Measurements from ENCODE around the gene GPC6.

The GPC6 gene

DNA sequence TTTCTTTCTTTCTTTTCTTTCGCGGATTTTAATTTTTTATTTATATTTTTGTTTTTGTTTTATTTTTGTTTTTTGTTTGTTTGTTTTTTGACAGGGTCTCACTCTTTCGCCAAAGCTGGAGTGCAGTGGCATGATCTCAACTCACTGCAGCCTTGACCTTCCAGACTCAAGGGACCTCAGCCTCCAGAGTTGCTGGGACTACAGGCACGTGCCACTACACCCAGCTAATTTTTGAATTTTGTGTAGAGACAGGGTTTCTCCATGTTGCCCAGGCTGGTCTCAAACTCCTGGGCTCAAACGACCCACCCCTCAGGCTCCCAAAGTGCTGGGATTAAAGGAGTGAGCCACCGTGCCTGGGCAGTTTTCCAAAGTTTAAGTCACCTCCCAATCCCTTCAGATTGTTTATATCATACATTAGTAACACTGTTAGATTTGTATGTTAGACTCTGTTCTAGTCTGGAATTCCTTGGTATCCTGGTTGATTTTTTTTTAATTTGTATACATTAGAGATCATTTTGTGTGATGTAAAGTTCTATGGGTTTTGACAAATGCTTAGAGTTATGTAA is 655.6 kb downstream of the GPC6 start:
- H3K4me3 ChIP-seq (ENCODE audit: low read depth in 1 of 2, low read length in 2 of 2): no peak overlapping the region
- H3K9me3 ChIP-seq (ENCODE audit: control insufficient read depth in 1 of 2, low read length in 2 of 2): peaks cover 0 to 4% of the 10 kb centered on the region in 2 donors
- no peak overlapping the region for H3K9ac ChIP-seq (ENCODE audit: low read depth in 1 of 2, low read length in 2 of 2)
- no peaks in the 10 kb centered on the region for H3K36me3 ChIP-seq (ENCODE audit: control insufficient read depth in 1 of 2, insufficient read depth in 2 of 2, low read length in 2 of 2)
- no peaks in the 10 kb centered on the region for H3K4me1 ChIP-seq (ENCODE audit: control insufficient read depth in 1 of 2, insufficient read depth in 2 of 2, low read length in 2 of 2)
- no peaks in the 10 kb centered on the region for H3K27me3 ChIP-seq (ENCODE audit: control insufficient read depth in 1 of 2, insufficient read depth in 2 of 2, low read length in 2 of 2)
- no peak overlapping the region for H3K27ac ChIP-seq (ENCODE audit: low read depth, low read length)

DNA sequence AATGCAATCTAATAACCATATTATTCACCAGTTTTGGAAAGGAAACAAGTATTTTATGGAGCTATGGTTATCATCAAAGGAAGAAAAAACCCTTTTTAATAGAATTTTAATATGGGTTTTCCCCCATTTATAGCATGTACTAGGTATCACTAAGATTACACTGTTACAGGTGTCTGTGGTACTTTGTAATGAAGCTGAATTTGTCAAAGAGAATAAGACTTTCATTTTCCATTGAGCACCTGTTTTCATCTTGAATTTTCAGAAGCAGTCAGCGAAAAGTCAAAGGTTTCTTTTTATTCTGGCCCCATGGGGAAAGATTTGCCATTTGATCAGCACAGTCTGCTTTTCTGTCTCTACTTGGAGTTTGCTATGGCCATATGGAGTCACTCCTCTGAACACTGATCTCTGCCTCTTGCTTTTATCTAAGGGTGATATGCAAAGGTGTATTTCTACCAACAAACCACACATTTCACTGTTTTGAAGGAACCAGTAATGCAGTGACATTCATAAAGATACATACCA is 662.9 kb downstream of the GPC6 start:
- Histone ChIP-seq H3K27ac (ENCODE audit: low read depth, low read length) (no peak overlapping the region), H3K9me3 (ENCODE audit: control insufficient read depth in 1 of 2, low read length in 2 of 2) (no peaks in the 10 kb centered on the region), H3K27me3 (ENCODE audit: control insufficient read depth in 1 of 2, insufficient read depth in 2 of 2, low read length in 2 of 2) (no peaks in the 10 kb centered on the region), H3K4me1 (ENCODE audit: control insufficient read depth in 1 of 2, insufficient read depth in 2 of 2, low read length in 2 of 2) (no peaks in the 10 kb centered on the region), H3K36me3 (ENCODE audit: control insufficient read depth in 1 of 2, insufficient read depth in 2 of 2, low read length in 2 of 2) (no peaks in the 10 kb centered on the region), H3K9ac (ENCODE audit: low read depth in 1 of 2, low read length in 2 of 2) (no peak overlapping the region), H3K4me3 (ENCODE audit: low read depth in 1 of 2, low read length in 2 of 2) (no peak overlapping the region)

DNA sequence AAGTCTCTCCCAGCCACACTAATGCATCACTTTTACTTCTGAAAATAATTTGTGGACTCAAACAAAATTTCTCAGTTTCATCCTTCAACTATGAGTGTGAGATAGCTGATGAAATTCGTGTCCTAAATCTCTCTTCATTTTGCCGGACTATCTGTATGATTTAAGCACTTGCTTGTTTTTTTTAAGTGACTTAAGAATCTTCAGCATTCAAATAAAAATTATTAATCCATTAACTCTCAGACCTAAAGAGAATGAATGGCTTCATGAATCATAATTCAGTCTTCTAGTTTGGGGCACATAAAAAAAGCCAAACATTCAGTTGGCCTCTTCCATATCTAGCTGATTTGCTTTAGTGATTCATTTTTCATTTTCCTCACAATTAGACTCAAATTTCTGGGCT is 673.4 kb downstream of the GPC6 start:
- H3K4me1 ChIP-seq (ENCODE audit: control insufficient read depth in 1 of 2, insufficient read depth in 2 of 2, low read length in 2 of 2): no peaks in the 10 kb centered on the region
- H3K27ac ChIP-seq (ENCODE audit: low read depth, low read length): no peak overlapping the region
- no peaks in the 10 kb centered on the region for H3K27me3 ChIP-seq (ENCODE audit: control insufficient read depth in 1 of 2, insufficient read depth in 2 of 2, low read length in 2 of 2)
- no peak overlapping the region for H3K9ac ChIP-seq (ENCODE audit: low read depth in 1 of 2, low read length in 2 of 2)
- H3K36me3 ChIP-seq (ENCODE audit: control insufficient read depth in 1 of 2, insufficient read depth in 2 of 2, low read length in 2 of 2): no peaks in the 10 kb centered on the region
- no peak overlapping the region for H3K4me3 ChIP-seq (ENCODE audit: low read depth in 1 of 2, low read length in 2 of 2)
- H3K9me3 ChIP-seq (ENCODE audit: control insufficient read depth in 1 of 2, low read length in 2 of 2): no peaks in the 10 kb centered on the region

DNA sequence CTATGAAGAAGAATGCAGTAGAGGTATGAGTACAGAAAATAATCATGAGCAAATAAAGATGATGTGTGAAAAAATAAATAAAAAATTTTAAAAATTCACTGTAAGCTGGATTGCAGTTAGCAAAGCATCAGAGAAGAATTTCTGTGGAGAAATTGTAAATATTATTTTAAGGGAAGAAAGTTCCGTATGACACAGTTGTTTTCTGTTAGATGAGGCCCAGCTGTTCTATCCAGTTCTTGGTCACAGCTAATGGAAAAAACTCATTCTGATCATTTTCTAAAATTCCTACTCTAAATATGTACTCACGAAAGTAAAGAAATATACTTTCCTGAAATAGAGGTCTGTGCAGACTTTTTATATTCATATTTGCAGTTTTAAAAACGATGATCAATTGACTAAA is 674.1 kb downstream of the GPC6 start:
- no peaks in the 10 kb centered on the region for H3K36me3 ChIP-seq (ENCODE audit: control insufficient read depth in 1 of 2, insufficient read depth in 2 of 2, low read length in 2 of 2)
- no peak overlapping the region for H3K27ac ChIP-seq (ENCODE audit: low read depth, low read length)
- H3K9me3 ChIP-seq (ENCODE audit: control insufficient read depth in 1 of 2, low read length in 2 of 2): no peaks in the 10 kb centered on the region
- no peaks in the 10 kb centered on the region for H3K4me1 ChIP-seq (ENCODE audit: control insufficient read depth in 1 of 2, insufficient read depth in 2 of 2, low read length in 2 of 2)
- H3K27me3 ChIP-seq (ENCODE audit: control insufficient read depth in 1 of 2, insufficient read depth in 2 of 2, low read length in 2 of 2): no peaks in the 10 kb centered on the region
- no peak overlapping the region for H3K4me3 ChIP-seq (ENCODE audit: low read depth in 1 of 2, low read length in 2 of 2)
- H3K9ac ChIP-seq (ENCODE audit: low read depth in 1 of 2, low read length in 2 of 2): no peak overlapping the region

DNA sequence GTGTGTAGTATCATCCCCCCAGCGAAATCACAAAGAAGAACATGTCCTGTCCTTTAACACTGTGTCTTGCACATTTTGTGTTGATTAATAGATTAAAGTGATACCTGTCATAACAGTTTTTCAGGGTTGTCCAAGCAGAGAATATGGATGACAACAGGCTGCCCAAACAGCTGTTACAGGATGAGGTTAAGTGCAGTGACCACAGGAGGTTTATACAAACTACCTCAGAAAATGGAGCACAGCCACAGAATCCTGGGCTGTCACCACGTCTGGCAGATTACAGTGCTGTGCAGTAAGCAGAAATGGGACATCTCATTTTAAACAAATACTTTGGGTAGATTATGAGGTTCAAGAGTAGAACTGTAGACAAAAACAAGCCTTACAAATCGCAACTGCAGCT is 677.3 kb downstream of the GPC6 start:
- Histone ChIP-seq H3K27ac (ENCODE audit: low read depth, low read length) (no peak overlapping the region), H3K4me1 (ENCODE audit: control insufficient read depth in 1 of 2, insufficient read depth in 2 of 2, low read length in 2 of 2) (no peaks in the 10 kb centered on the region), H3K4me3 (ENCODE audit: low read depth in 1 of 2, low read length in 2 of 2) (no peak overlapping the region), H3K27me3 (ENCODE audit: control insufficient read depth in 1 of 2, insufficient read depth in 2 of 2, low read length in 2 of 2) (no peaks in the 10 kb centered on the region), H3K36me3 (ENCODE audit: control insufficient read depth in 1 of 2, insufficient read depth in 2 of 2, low read length in 2 of 2) (no peaks in the 10 kb centered on the region), H3K9me3 (ENCODE audit: control insufficient read depth in 1 of 2, low read length in 2 of 2) (no peaks in the 10 kb centered on the region), H3K9ac (ENCODE audit: low read depth in 1 of 2, low read length in 2 of 2) (no peak overlapping the region)

DNA sequence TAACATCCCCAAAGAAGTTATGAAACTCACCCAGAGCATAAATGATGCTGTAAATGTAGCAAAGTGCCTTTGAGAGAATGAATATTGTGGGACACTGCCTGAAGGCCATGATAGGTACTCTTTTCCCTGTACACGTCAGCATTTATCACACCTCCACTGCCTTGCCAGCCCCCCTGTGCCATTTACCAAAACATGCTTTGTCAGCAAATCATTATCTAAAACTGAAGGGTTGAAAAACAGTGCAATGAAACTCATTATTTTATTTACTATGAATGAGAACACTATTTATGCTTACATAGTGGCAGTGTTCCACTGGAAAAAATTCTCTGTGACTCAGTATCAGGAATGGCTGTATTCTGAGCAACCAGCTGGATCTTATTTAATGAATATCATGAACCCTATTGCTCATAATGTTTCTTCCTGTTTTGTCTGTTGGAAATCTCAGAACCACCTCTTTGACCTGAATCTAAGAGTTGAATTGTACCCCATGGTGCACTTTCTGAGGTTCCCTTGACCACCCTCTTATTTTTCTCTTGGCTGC is 688.7 kb downstream of the GPC6 start:
- Histone ChIP-seq H3K27ac (ENCODE audit: low read depth, low read length) (no peak overlapping the region), H3K4me1 (ENCODE audit: control insufficient read depth in 1 of 2, insufficient read depth in 2 of 2, low read length in 2 of 2) (no peaks in the 10 kb centered on the region), H3K27me3 (ENCODE audit: control insufficient read depth in 1 of 2, insufficient read depth in 2 of 2, low read length in 2 of 2) (no peaks in the 10 kb centered on the region), H3K9me3 (ENCODE audit: control insufficient read depth in 1 of 2, low read length in 2 of 2) (no peaks in the 10 kb centered on the region), H3K9ac (ENCODE audit: low read depth in 1 of 2, low read length in 2 of 2) (no peak overlapping the region), H3K36me3 (ENCODE audit: control insufficient read depth in 1 of 2, insufficient read depth in 2 of 2, low read length in 2 of 2) (no peaks in the 10 kb centered on the region), H3K4me3 (ENCODE audit: low read depth in 1 of 2, low read length in 2 of 2) (no peak overlapping the region)

DNA sequence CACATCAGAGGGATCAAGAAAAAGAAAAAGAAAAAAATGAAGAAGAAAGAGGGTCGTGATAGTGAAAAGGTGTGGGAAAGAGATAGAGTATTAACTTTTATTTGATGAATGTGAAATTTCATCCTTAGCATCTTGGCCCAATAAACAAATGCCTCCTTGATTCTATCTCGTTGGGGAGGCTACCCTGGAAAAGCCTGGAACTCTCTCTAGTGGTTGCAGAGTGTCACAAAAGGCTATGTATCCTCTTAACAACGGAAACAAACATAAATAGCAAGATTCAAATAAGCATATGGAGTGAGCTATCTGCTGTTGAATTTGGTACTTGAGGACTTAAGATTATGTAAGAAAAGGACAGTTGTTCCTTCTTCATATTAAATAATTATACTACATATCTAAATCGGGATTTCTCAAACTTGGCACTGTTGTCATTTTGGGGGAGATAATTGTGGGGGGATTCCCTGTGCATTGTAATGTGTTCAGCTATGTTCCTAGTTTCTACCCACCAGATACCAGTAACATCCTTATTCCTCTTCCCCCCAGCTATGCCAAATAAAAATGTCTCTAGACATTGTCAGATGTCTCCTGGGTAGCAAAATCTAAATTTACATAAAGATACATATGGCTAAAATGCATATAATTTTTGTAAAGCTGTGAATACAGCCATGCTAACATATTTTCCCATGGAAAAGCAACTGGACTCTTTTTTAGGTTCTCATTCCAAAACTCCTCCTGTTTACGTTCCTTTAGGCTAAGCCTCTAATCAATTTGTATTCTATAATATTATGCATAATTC is 695.7 kb downstream of the GPC6 start:
- H3K9ac ChIP-seq (ENCODE audit: low read depth in 1 of 2, low read length in 2 of 2): no peak overlapping the region

DNA sequence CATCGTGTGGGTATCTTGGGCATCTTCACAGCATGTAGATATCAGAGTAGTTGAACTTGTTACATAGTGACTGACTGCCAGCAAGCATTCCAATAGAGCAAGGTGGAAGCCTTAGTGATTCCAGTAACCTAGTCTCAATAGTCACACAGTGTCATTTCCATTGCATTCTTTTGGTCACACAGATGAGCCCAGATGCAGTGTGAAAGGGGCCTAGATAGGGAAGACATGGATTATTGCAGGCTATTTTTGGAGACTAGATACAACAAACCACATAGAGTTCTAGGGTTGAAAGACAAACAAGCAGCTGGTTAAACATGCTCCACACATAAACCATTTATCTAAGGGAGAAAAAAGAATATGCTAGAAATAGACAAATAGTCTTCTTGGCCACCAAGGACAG is 699.4 kb downstream of the GPC6 start:
- Histone ChIP-seq H3K36me3 (ENCODE audit: control insufficient read depth in 1 of 2, insufficient read depth in 2 of 2, low read length in 2 of 2) (no peaks in the 10 kb centered on the region), H3K4me1 (ENCODE audit: control insufficient read depth in 1 of 2, insufficient read depth in 2 of 2, low read length in 2 of 2) (no peaks in the 10 kb centered on the region), H3K4me3 (ENCODE audit: low read depth in 1 of 2, low read length in 2 of 2) (no peak overlapping the region), H3K27me3 (ENCODE audit: control insufficient read depth in 1 of 2, insufficient read depth in 2 of 2, low read length in 2 of 2) (no peaks in the 10 kb centered on the region), H3K9me3 (ENCODE audit: control insufficient read depth in 1 of 2, low read length in 2 of 2) (no peaks in the 10 kb centered on the region), H3K9ac (ENCODE audit: low read depth in 1 of 2, low read length in 2 of 2) (no peak overlapping the region), H3K27ac (ENCODE audit: low read depth, low read length) (no peak overlapping the region)

More for the DNA sequence above, 695.7 kb downstream of the GPC6 start:
- no peaks in the 10 kb centered on the region for H3K27me3 ChIP-seq (ENCODE audit: control insufficient read depth in 1 of 2, insufficient read depth in 2 of 2, low read length in 2 of 2)
- no peaks in the 10 kb centered on the region for H3K9me3 ChIP-seq (ENCODE audit: control insufficient read depth in 1 of 2, low read length in 2 of 2)
- no peaks in the 10 kb centered on the region for H3K36me3 ChIP-seq (ENCODE audit: control insufficient read depth in 1 of 2, insufficient read depth in 2 of 2, low read length in 2 of 2)
- H3K4me3 ChIP-seq (ENCODE audit: low read depth in 1 of 2, low read length in 2 of 2): no peak overlapping the region
- no peaks in the 10 kb centered on the region for H3K4me1 ChIP-seq (ENCODE audit: control insufficient read depth in 1 of 2, insufficient read depth in 2 of 2, low read length in 2 of 2)
- no peak overlapping the region for H3K27ac ChIP-seq (ENCODE audit: low read depth, low read length)

DNA sequence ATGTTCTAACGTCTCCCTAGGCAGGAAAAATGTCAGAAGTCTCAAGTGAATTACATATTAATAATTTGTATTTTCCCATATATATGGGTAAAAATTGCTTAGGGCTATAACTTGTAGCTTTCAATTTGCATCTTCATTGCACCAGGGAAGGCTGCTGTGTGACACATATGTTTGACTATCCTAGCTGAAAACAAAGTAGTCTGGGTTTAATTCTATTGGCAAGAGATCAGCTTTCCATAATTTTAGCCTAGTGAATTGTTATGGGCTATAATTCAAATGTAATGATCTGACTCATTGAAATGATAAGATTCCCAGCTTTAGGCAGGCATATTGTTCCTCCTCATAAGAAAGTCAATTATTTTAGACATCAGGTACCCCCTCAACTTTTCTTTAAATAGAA is 699.8 kb downstream of the GPC6 start:
- Histone ChIP-seq H3K36me3 (ENCODE audit: control insufficient read depth in 1 of 2, insufficient read depth in 2 of 2, low read length in 2 of 2) (no peaks in the 10 kb centered on the region), H3K9ac (ENCODE audit: low read depth in 1 of 2, low read length in 2 of 2) (no peak overlapping the region), H3K4me1 (ENCODE audit: control insufficient read depth in 1 of 2, insufficient read depth in 2 of 2, low read length in 2 of 2) (no peaks in the 10 kb centered on the region), H3K4me3 (ENCODE audit: low read depth in 1 of 2, low read length in 2 of 2) (no peak overlapping the region), H3K27ac (ENCODE audit: low read depth, low read length) (no peak overlapping the region), H3K9me3 (ENCODE audit: control insufficient read depth in 1 of 2, low read length in 2 of 2) (no peaks in the 10 kb centered on the region), H3K27me3 (ENCODE audit: control insufficient read depth in 1 of 2, insufficient read depth in 2 of 2, low read length in 2 of 2) (no peaks in the 10 kb centered on the region)

DNA sequence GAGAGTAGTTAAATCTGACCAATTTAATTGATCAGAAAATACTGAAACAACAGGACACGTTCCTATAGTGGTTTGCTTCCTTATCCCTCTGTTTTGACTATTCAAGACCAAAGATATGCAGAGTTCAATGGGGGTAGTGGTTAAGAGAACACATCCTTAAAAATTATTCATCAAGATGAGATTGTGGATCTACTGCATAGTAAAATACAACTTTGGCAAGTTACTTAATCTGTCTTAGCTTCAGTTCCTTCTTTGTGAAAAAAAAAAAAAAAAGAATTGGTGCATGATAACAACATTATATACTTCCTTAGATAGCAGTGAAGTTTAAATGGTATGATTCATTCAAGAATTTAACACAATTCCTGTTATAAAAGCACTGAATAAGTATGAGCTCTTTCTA is 700.8 kb downstream of the GPC6 start:
- Histone ChIP-seq H3K9me3 (ENCODE audit: control insufficient read depth in 1 of 2, low read length in 2 of 2) (no peaks in the 10 kb centered on the region), H3K27me3 (ENCODE audit: control insufficient read depth in 1 of 2, insufficient read depth in 2 of 2, low read length in 2 of 2) (no peaks in the 10 kb centered on the region), H3K27ac (ENCODE audit: low read depth, low read length) (no peak overlapping the region), H3K36me3 (ENCODE audit: control insufficient read depth in 1 of 2, insufficient read depth in 2 of 2, low read length in 2 of 2) (no peaks in the 10 kb centered on the region), H3K4me1 (ENCODE audit: control insufficient read depth in 1 of 2, insufficient read depth in 2 of 2, low read length in 2 of 2) (no peaks in the 10 kb centered on the region), H3K4me3 (ENCODE audit: low read depth in 1 of 2, low read length in 2 of 2) (no peak overlapping the region), H3K9ac (ENCODE audit: low read depth in 1 of 2, low read length in 2 of 2) (no peak overlapping the region)

All from duodenal mucosa (tissue), 2 donors.